Pancreas (tissue), 10 donors: Measurements from ENCODE around the gene KLHL18. TPM values are rescaled to one million over a fixed set of nuclear protein-coding genes. Genes with fewer than 3 reads are reported as not detected.
"Not testable (repeated sequence)": the region's sequence is repeated elsewhere in the genome, so short reads cannot be mapped to it uniquely, and the experiment has no call there.

ENCODE experiments used
- ATAC-seq, 4 donors: fragments of 200-7000 bp; cut with Tn5 transposase; one replicate each; pipeline versions ENCODE4 v1.8.0 to v1.9.1; 2020; ENCODE audit warnings: mild to moderate bottlenecking in 4 of 4, moderate library complexity in 4 of 4
- DNase-seq, 6 donors: peaks; one replicate each; pipeline ENCODE4 v3.0.0-alpha.2; 2020
- FAIRE-seq: peaks from 2 replicates; lab custom pipeline; 2012; peaks lifted over from hg19 to GRCh38; lab: Jason Lieb, UNC
- H3K27ac ChIP-seq, 4 donors: fragments of 200-600 bp; sonication (generic); 1 replicate in 3 of 4; 2 replicates in 1 of 4; pipeline versions ENCODE4 v1.5.0 to v1.8.0; 2020
- H3K27me3 ChIP-seq, 4 donors: fragments of 200-600 bp; one replicate each; pipeline ENCODE4 v1.8.0; 2021
- H3K36me3 ChIP-seq, 3 donors: fragments of 200-600 bp; sonication (generic) in 1 of 3; one replicate each; pipeline versions ENCODE4 v1.5.0 to v1.8.0; 2020 to 2021
- H3K4me1 ChIP-seq, 3 donors: fragments of 200-600 bp; one replicate each; pipeline ENCODE4 v1.8.0; 2021
- H3K4me3 ChIP-seq, 4 donors: fragments of 200-600 bp; sonication (generic) in 2 of 4; one replicate each; pipeline versions ENCODE4 v1.5.0 to v1.8.0; 2020 to 2021
- H3K9me3 ChIP-seq, 4 donors: fragments of 200-600 bp; one replicate each; pipeline ENCODE4 v1.8.0; 2021
- CTCF ChIP-seq, 4 donors: fragments of 200-600 bp; sonication (generic) in 3 of 4; IDR thresholded peaks; one replicate each; pipeline versions ENCODE4 v1.5.0 to v1.8.0; 2021; ENCODE audit warnings: antibody characterized with exemption in 4 of 4
- WGBS, 2 donors: extraction: QIAGEN DNeasy Blood & Tissue Kit; methylation state at CpG; one replicate each; pipeline ENCODE4 v1.1.7; 2013; 5-methylcytosine and 5-hydroxymethylcytosine counted together
- intact Hi-C, 3 donors: fragments of 100-400 bp; cut with DNase I; formaldehyde crosslinking; loops; one replicate each; pipeline versions ENCODE4 v1.11.1 to v1.14.2; 2022
- polyA plus RNA-seq, 2 donors: library from polyadenylated mRNA; stranded (reverse); fragments of 200-250 nt; gene quantifications; one replicate each; pipeline ENCODE4 v1.2.3, GENCODE V29; 2013
- total RNA-seq, 6 donors: library from RNA; stranded (reverse); fragmentation: NEBNext Ultra II Directional in 4 of 6; extraction: Animal tissue kit (Norgen Biotek cat#: 25700) in 4 of 6; gene quantifications; one replicate each; pipeline versions ENCODE4 v1.2.1 to v1.2.4, GENCODE V29; 2021 to 2023
- donor health status: healthy with polysubstance abuse.
- donor health status: DM: no; HTN: no; CAD: no; lungs with moderate emphysema.
- donor health status: DM: no; HTN: no; CAD: no.
- donor health status: control.
- donor health status: control.
- donor health status: Bipolar disorder and iron deficiency.
- donor health status: DM: yes; HTN: yes; CAD: no.
- donor health status: DM: no; HTN: no; CAD: no.
- donor health status: DM: no; HTN: no; CAD: no.
- donor health status: DM: yes; HTN: yes; CAD: no.

The KLHL18 gene
- total and polyA plus RNA-seq, 8 donors, result 6.1 to 14.5 (median 9.2) TPM

- no peak for ATAC-seq
- no peaks in the 10 kb centered on the region for H3K9me3 ChIP-seq
- H3K4me3 ChIP-seq, result no peak overlapping the region
- intact Hi-C loops, result no loop called here
- WGBS, 2 donors, result 85% methylated on average over 9 of the region's 9 CpGs
- H3K4me1 ChIP-seq, result no peaks in the 10 kb centered on the region
- no peak overlapping the region for H3K27ac ChIP-seq
- FAIRE-seq, result no peak
- H3K27me3 ChIP-seq, result no peaks in the 10 kb centered on the region
- DNase-seq, result no peak
- no peak for TF ChIP-seq CTCF (IDR thresholded peaks at IDR 0.05)
- no peaks in the 10 kb centered on the region for H3K36me3 ChIP-seq
Observed at GRCh38 chr3:47299381-47300318, 16.9 kb downstream of the KLHL18 start.

GRCh38 chr3:47301456-47301855 lies 18.7 kb downstream of the KLHL18 start:
- no peaks in the 10 kb centered on the region for H3K9me3 ChIP-seq
- DNase-seq, result no peak
- no peak for TF ChIP-seq CTCF (IDR thresholded peaks at IDR 0.05)
- ATAC-seq, result no peak
- FAIRE-seq, result no peak
- H3K36me3 ChIP-seq, result no peaks in the 10 kb centered on the region
- H3K4me1 ChIP-seq, result no peaks in the 10 kb centered on the region
- H3K27ac ChIP-seq, result no peak overlapping the region
- no peak overlapping the region for H3K4me3 ChIP-seq
- H3K27me3 ChIP-seq, result no peaks in the 10 kb centered on the region
- intact Hi-C loops, result no loop called here

GRCh38 chr3:47306022-47306421 lies 23.3 kb downstream of the KLHL18 start:
- intact Hi-C loops, result no loop called here
- no peaks in the 10 kb centered on the region for H3K27me3 ChIP-seq
- H3K4me1 ChIP-seq, result no peaks in the 10 kb centered on the region
- H3K4me3 ChIP-seq, result no peak overlapping the region
- H3K9me3 ChIP-seq, result no peaks in the 10 kb centered on the region
- 91 to 94% methylated on average over 2 of the region's 2 CpGs for WGBS, 2 donors
- ATAC-seq (no peak), DNase-seq (no peak), FAIRE-seq (no peak)
- TF ChIP-seq CTCF (IDR thresholded peaks at IDR 0.05), result no peak
- no peak overlapping the region for H3K27ac ChIP-seq
- no peaks in the 10 kb centered on the region for H3K36me3 ChIP-seq

- ATAC-seq, intact Hi-C loops, H3K4me1 ChIP-seq, H3K4me3 ChIP-seq, FAIRE-seq, H3K27ac ChIP-seq, H3K36me3 ChIP-seq, H3K9me3 ChIP-seq, H3K27me3 ChIP-seq: not testable (repeated sequence)
- 95 to 99% methylated on average over 20 to 28 of the region's 28 CpGs for WGBS, 2 donors
- DNase-seq, result peak in 1 of 6 donors; percentile 38
Observed at GRCh38 chr3:47309231-47309630, 26.5 kb downstream of the KLHL18 start.

- ATAC-seq (no peak), DNase-seq (no peak), FAIRE-seq (no peak)
- Histone ChIP-seq H3K27me3 (no peaks in the 10 kb centered on the region), H3K4me3 (no peak overlapping the region), H3K36me3 (no peaks in the 10 kb centered on the region), H3K4me1 (no peaks in the 10 kb centered on the region), H3K9me3 (no peaks in the 10 kb centered on the region), H3K27ac (no peak overlapping the region)
- WGBS, 2 donors, result 84 to 97% methylated on average over 4 of the region's 4 CpGs
- intact Hi-C loops, result no loop called here
- no peak for TF ChIP-seq CTCF (IDR thresholded peaks at IDR 0.05)
Observed at GRCh38 chr3:47310391-47310790, 27.6 kb downstream of the KLHL18 start.
